Activated gamma-delta T cell (primary cell): ENCODE data around the gene SLC5A10.
"Not testable (repeated sequence)": the region's sequence is repeated elsewhere in the genome, so short reads cannot be mapped to it uniquely, and the experiment has no call there.

Experiments used
- DNase-seq: peaks from one replicate; lab custom pipeline; 2025; lab: John Stamatoyannopoulos, UW

SLC5A10 gene

GRCh38 chr17:19040350-19040749 is 88.4 kb downstream of the SLC5A10 start:
- DNase-seq: not testable (repeated sequence)

GRCh38 chr17:19041871-19042270 is 89.9 kb downstream of the SLC5A10 start:
- not testable (repeated sequence) for DNase-seq

GRCh38 chr17:19042369-19042768 is 90.4 kb downstream of the SLC5A10 start:
- DNase-seq: not testable (repeated sequence)

- DNase-seq: not testable (repeated sequence)
These were observed 91.1 kb downstream of the SLC5A10 start for GRCh38 chr17:19043032-19043431.

GRCh38 chr17:19044643-19045042 is 92.7 kb downstream of the SLC5A10 start:
- DNase-seq: not testable (repeated sequence)

DNA sequence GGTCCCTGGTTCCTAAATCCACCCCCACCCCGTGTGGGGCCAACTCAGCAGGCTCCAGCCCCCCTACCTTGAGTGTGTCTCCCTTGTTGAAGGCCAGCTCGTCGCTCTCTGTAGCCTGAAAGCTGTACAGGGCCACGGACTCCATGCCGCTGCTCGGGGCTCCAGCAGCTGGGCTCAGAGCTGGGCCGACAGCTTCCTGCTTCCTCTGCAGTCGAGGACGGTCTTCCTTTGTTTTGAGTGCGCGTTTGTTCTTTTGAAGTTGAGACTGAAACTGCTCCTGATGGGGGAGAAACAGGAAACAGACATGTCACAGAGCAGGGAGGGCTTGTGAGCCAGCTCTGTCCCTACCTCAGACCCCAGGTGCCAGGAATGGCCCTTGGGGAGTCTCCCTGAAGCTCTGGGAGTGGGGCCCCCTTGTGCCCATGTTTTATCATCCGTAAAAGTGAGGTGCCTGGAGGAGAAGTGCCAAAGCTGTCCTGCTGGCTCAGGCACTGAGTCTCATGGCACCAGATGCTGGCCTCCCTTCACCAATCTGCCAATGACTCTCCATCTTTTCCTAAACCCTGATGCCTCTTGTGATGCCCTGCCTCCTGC is 94.9 kb downstream of the SLC5A10 start, which contains the start of gene GRAP:
Gene GRAP (minus strand): TSS at position 176 of the 594 bp plus-strand sequence. CDS start 31 bp downstream, at position 145.
- DNase-seq: not testable (repeated sequence)

- DNase-seq: not testable (repeated sequence)
These were observed 95.5 kb downstream of the SLC5A10 start for GRCh38 chr17:19047510-19047909.

DNA sequence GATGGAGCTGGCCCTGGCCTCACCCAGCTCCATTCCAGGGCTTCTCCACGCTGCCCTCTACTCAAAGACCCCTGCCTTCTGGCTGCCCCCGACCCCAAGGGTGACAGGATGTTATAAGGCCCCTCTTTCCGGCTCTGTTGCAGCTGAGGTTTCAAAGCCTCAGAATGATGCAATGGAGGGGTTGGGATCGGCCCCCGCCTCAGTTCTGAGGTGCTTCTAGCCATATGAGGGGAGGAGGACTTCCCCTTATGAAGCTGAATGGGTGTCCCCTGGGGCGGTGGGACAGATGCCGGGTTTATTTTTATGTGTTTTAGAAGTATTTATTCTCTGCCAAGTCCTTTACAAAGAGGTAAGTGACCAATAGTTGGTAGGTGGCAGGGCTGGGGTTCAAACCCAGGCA is 96.9 kb downstream of the SLC5A10 start:
- DNase-seq: not testable (repeated sequence)

- DNase-seq: not testable (repeated sequence)
These were observed 103.5 kb downstream of the SLC5A10 start for GRCh38 chr17:19055447-19055846.

GRCh38 chr17:19062009-19062717 is 110.2 kb downstream of the SLC5A10 start:
- not testable (repeated sequence) for DNase-seq

DNA sequence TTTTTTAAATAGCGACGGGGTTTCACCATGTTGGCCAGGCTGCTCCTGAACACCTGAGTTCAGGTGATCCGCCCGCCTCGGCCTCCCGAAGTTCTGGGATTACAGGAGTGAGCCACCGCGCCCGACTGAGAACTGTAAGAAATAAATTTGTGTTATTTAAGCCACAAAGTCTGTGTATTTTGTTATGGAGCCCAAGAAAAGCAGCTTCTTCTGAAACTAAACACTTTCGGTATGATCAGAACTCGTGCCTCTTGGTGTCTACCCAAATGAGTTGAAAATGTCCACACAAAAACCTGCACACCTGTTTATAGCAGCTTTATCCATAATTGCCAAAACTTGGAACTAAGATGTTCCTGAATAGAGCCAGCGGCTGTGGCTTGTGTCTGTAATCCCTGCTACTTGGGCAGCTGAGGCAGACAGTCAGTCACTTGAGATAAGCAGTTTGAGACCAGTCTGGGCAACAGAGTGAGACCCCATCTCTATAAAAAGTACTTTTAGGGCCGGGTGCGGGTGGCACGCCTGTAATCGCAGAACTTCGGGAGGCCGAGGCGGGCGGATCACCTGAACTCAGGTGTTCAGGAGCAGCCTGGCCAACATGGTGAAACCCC is 110.9 kb downstream of the SLC5A10 start:
- DNase-seq: not testable (repeated sequence)

DNA sequence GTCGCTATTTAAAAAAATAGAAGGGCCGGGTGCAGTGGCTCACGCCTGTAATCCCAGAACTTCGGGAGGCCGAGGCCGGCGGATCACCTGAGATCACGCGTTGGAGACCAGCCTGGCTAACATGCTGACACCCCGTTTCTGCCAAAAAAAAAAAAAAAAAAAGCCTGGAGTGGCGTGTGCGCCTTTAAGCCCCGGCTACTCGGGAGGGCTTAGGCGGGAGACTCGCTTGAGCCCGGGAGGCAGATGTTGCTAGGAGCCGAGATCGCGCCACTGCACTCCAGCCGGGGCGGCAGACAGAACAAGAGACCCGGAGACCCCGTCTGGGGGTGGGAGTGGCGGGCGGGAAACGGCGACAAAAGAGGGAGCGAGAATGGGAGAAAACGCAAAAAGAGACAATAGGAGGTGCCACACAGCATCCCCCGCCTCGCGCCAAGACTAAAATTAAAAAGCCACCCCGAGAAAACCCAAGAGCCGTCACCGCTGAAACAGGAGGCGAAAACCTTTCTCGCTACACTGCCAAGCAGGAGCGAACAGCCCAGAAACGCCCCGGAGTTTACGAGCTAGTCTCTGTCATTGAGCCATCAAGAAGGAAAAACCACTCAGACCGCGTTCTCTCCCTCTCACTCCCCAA is 111.5 kb downstream of the SLC5A10 start:
- not testable (repeated sequence) for DNase-seq

DNA sequence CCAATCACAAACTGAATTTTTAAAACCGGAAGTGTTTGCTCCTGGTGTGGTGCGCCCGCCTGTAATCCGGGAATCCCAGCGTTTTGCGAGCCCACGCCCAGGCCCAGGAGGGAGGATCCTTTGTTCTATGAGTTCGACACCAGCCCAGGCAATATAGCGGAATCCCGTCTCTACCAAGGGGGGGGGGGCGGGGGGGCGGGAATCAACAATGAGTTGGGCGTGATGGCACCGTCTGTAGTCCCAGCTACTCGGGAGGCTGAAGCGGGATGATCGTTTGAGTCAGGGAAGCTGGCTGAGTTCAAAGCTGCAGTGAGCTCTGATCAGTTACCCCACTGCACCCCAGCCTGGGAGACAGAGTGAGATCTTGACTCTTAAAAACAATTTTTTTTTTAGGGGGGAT is 112.4 kb downstream of the SLC5A10 start:
- not testable (repeated sequence) for DNase-seq

DNA sequence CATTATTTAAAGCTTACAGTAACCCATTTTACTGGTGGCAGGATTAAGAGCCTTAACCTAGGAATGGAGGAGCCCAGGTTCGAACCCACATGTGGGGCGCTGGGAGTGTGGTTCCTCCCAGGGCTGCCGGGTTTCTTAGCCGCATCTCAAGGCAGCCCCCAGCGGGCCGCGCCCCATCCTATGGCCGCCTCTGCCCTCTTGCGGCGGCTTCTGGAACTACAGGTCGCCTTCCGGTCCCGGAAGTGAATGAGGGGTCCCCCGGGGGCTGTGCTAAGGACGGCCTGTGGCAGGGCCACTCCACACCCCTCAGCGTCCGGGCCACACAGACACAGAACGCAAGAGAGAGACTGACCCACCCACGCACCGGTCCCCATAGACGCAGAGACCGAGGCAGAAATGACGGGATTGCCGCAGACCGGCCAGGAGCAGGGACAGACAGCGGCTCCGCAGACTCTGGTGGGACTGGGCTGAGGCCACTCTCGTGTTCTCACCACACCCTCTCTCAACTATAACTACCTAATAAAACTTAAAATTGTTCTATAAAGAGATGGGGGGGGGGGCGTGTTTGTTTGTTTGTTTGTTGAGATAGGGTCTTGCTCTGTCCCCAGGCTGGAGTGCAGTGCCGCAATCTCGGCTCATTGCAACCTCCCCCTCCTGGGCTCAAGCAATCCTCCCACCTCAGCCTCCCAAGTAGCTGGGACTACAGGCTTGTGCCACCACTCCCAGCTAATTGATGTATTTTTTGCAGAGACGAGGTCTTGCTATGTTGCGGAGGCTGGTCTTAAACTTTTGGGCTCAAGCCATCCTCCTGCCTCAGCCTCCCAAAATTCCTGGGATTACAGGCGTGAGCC is 118.6 kb downstream of the SLC5A10 start:
- not testable (repeated sequence) for DNase-seq
